HL-60 (cell line): Measurements from ENCODE around the gene TRIP13.
A peak's percentile ranks its signal among the peaks of the same experiment; 100 is the strongest.
"Not testable (repeated sequence)": the region's sequence is repeated elsewhere in the genome, so short reads cannot be mapped to it uniquely, and the experiment has no call there.

ENCODE experiments used
- DNase-seq, 2 experiments: peaks; one replicate each; pipeline ENCODE4 v3.0.0-alpha.2; 2010 to 2020; ENCODE audit warnings: low read depth in 1 of 2, low spot score in 1 of 2
- H3K27ac ChIP-seq: fragments of 250-450 bp; sonication (Bioruptor Pico); replicated peaks from 2 replicates; pipeline ENCODE4 v1.5.1; 2020; ENCODE audit warnings: mild to moderate bottlenecking, moderate library complexity
- H3K27me3 ChIP-seq: fragments of 250-450 bp; sonication (Bioruptor Pico); 2 replicates; pipeline ENCODE4 v1.5.1; 2021; ENCODE audit warnings: mild to moderate bottlenecking, moderate library complexity; ENCODE audit not compliant: insufficient read depth, poor library complexity, severe bottlenecking
- H3K4me3 ChIP-seq: replicated peaks from 2 replicates; pipeline ENCODE4 v1.5.1; 2011; ENCODE audit warnings: mild to moderate bottlenecking, control low read depth, low read length; ENCODE audit not compliant: insufficient read depth
- GABPA ChIP-seq: IDR thresholded peaks from 2 replicates; pipeline ENCODE4 v1.6.1; 2012; ENCODE audit warnings: low read depth
- POLR2AphosphoS5 ChIP-seq: IDR thresholded peaks from 2 replicates; pipeline ENCODE4 v1.6.1; 2012; ENCODE audit warnings: low read depth
- SPI1 ChIP-seq: IDR thresholded peaks from 2 replicates; pipeline ENCODE4 v1.6.1; 2012; ENCODE audit warnings: low read depth, mild to moderate bottlenecking, borderline replicate concordance
- long read RNA-seq: library from polyadenylated mRNA; unstranded; transcript quantifications from one replicate; pipeline ENCODE4 v2.0.0, GENCODE V29; 2020

The TRIP13 gene, protein sequence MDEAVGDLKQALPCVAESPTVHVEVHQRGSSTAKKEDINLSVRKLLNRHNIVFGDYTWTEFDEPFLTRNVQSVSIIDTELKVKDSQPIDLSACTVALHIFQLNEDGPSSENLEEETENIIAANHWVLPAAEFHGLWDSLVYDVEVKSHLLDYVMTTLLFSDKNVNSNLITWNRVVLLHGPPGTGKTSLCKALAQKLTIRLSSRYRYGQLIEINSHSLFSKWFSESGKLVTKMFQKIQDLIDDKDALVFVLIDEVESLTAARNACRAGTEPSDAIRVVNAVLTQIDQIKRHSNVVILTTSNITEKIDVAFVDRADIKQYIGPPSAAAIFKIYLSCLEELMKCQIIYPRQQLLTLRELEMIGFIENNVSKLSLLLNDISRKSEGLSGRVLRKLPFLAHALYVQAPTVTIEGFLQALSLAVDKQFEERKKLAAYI
- long read RNA-seq, transcript TRIP13-201 (13 exons, 2,672 nt): major isoform, 275 of 314 reads
- long read RNA-seq, partial matches to known transcripts: 11 of 314 reads
- long read RNA-seq, other reads (novel, unspliced or antisense): 28 of 314 reads

DNA sequence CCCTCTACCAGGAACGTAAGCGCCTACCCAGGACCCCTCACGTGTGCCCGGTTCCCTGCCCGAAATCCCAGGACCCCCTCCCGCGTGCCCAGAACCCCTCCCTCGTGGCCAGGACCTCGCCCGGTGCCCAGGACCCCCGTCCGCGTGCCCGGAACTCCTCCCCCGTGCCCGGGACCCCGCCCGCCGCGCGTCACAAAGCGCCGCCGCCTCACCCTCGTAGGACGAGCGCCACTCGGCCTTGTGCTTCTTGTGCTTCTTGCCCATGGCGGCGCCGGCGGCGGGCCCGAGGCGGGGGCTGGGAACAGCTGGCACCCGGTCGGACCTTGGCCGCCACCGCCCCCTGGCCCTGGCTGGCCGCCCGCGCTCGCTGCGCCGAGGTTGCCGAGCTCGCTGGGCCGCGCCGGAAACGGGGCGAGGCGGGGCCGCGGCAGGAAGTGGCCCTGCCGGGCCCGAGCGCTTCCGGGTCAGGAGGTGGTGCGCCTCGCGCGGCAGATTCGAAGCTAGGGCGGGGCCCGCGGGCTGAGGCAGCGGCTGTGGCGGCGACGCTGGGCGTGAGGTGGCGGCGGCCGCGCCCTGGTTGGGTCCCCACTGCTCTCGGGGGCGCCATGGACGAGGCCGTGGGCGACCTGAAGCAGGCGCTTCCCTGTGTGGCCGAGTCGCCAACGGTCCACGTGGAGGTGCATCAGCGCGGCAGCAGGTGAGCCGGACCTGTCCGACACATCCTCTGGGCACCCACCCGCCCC is at the start of gene TRIP13, which contains the start of gene BRD9:
Gene TRIP13, plus strand, starts transcription at position 491 of the 743 bp plus-strand sequence. Its CDS starts 115 bp downstream, at position 606.
Gene BRD9, minus strand, starts transcription at position 408 of the 743 bp plus-strand sequence. Its CDS starts 144 bp downstream, at position 264.
- peak; percentile 62 to 80 for DNase-seq
- Histone ChIP-seq H3K27me3 (no peaks in the 10 kb centered on the region), H3K4me3 (peak within 1 kb of the TSS; percentile 91), H3K27ac (peak within 1 kb of the TSS; percentile 91)
- TF ChIP-seq GABPA (peak; percentile 89), SPI1 (no peak), POLR2AphosphoS5 (peak; percentile 76)

DNA sequence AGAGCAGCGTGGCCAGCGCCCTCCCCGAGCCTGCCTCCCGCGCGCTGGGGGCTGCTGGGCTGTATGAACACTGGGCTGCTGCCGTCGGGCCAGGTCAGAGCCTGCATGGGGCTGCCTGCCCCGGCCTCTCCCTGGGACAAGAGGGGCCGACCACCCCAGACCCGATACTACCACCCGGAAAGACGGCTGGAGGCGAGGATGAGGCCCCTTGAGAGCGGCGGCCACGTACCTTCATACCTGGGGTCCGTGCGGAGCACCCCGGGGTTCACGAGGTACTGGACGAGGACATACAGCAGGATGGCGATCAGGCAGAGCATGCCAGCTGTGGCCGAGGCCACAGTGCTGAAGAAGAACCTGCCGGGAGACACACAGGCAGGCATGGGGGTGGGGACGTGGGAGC is 49.3 kb upstream of the TRIP13 start:
- DNase-seq, H3K27me3 ChIP-seq, H3K27ac ChIP-seq, H3K4me3 ChIP-seq: not testable (repeated sequence)

DNA sequence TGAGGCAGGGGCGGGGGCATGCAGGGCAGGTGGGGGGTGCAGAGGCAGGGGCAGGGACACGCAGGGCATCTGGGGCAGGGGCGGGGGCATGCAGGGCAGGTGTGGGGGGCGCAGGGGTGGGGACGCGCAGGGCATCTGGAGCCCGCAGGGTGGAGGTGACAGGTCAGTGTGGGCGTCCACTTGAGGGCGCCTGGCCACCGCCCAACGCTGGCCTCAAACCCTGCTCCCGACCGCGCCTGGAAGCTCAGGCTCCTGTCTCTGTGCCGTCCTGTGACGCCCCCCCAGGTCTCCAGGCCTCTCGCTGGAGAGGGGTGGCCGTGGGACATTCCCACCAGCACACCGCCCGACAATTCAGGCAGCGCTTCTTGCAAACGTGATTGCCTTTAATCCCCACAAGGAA is 48.8 kb upstream of the TRIP13 start:
- H3K27ac ChIP-seq, H3K27me3 ChIP-seq, DNase-seq, H3K4me3 ChIP-seq: not testable (repeated sequence)

DNA sequence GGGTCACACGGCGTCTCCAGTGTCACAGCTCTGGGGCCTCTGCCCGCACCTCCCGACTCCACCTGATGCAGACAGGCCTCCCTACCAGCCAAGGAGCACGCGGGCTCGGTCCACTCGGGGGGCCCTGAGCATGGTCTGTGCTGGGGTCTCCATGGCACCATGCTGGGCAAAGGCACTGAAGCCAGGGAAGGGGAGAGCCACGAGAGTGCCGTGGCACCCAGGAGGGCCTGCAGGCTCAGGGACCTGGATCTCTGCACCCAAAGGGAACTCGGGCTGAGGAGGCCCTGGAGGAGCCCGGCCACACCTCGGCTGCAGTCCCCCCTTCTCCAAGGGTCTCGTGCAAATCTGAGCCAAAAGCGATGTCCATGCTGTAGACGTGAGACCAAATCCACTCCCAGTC is 48.3 kb upstream of the TRIP13 start:
- not testable (repeated sequence) for DNase-seq, H3K27me3 ChIP-seq

DNA sequence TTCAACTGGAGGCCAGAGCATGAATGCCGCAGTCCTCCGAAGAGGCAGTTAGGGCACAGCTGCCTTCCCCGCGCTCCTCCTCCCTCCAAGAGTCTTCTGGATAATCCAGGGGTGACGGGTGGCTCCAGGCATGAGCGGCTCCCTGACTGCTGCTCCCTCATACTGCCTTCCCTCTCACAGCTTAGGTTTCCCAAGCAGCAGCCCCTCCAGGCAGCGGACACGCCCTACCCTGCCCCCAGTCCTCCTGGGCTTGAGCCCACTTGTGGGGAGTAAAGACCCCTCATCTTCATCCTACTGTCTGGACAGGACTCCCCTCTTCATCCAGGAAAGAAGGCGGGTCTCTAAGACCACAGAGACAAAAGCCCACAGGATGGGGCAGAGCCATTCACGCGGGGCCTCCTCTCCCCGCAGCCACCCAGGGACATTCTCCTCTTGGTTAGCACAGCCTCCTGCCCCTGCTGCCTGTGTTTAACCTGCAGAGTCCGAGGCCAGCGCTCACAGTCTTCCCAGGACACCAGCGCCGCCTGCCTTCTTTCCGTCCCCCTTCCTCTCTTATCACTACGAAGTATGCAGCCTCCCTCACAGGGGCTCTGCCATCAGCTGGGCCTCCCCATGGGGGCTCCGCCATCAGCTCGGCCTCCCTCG is 47.5 kb upstream of the TRIP13 start:
- H3K27ac ChIP-seq, H3K27me3 ChIP-seq, H3K4me3 ChIP-seq, DNase-seq: not testable (repeated sequence)

More for the DNA sequence above, 48.3 kb upstream of the TRIP13 start:
- not testable (repeated sequence) for H3K4me3 ChIP-seq, H3K27ac ChIP-seq

DNA sequence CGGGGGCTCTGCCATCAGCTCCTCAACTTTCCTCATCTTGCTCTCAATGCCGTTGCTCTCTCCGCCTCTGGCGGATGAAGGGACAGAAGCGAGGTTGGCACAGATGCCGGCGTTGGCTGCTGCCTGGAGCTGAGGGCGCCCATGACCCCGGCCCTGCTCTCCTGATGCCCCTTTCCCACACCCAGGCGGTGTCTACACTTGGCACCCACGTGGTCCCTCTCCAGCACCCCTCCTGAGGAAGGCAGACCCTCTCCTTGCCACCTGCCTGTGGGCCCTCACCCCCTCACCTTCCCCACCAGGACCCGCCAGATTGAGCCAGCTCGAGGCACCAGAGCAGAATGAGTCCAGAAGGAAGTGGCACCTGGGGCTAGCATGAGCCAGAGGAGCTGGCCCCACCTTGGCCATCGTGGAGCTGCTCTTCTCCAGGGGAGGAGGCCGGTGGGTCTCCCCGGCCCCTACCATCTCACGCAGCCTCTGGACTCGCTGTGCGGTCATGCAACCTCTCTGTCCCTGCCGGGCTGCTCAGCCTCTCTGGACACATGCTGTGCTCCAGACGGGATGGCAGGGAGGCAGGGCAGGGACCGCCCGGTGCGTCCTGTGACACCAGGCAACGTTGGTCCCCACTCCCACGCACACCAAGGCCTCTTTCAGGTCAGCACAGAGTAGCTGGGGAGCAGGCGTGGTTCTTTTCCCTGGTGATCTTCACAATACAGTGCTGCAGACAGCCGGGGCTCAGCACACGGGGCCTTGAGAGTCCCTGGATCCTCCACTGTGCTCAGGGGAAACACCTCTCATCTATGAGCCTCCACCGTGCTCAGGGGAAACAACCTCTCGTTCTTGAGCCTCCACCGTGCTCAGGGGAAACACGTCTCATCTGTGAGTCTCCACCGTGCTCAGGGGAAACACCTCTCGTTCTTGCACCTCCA is 46.7 kb upstream of the TRIP13 start:
- not testable (repeated sequence) for H3K27ac ChIP-seq, DNase-seq, H3K27me3 ChIP-seq, H3K4me3 ChIP-seq

DNA sequence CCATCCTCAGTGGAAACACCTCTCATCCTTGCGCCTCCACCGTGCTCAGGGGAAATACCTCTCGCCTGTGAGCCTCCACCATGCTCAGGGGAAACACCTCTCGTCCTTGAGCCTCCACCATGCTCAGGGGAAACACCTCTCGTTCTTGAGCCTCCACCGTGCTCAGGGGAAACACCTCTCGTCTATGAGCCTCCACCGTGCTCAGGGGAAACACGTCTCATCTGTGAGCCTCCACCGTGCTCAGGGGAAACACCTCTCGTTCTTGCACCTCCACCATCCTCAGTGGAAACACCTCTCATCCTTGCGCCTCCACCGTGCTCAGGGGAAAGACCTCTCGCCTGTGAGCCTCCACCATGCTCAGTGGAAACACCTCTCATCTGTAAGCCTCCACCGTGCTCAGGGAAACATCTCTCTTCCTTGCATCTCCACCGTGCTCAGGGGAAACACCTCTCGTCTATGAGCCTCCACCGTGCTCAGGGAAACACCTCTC is 46.0 kb upstream of the TRIP13 start:
- DNase-seq, H3K27ac ChIP-seq, H3K4me3 ChIP-seq, H3K27me3 ChIP-seq: not testable (repeated sequence)

DNA sequence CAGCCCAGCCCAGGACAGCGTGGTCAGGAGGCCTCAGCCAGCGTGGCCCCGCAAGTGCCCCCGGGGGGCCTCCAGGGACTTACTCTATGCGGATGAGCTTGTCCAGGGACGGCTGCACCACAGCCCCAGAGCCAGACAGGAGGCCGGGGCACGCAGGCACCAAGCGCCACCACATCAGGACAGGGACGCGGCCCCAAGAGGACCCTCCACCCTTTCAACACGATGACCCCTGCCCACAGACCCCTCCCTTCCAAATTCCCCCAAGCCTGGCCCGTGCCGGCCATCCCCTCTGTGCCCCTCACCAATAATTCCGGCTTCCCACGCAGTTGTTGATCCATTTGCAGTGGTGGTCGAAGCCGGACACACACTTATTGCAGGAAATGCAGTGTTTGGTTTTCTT is 45.5 kb upstream of the TRIP13 start:
- H3K27ac ChIP-seq, DNase-seq, H3K4me3 ChIP-seq, H3K27me3 ChIP-seq: not testable (repeated sequence)

DNA sequence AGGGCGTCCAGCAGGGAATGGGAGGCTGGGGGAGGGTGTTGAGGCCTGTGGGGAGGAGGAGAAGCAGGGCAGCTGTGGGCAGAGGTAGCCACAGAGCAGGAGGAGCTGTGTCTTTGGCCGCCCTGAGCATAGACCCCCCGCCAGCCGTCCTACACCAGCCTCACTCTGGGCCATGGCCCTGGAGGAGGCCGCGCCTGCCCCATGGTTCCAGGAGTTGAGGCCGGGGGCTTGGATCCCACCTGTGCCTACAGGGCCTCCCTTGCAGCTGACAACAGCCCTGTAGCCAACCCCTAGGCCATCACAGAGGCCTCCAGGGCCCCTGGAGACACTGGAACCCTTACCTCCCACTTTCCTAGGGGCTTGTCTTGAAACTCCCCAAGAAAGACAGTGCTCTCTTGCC is 44.9 kb upstream of the TRIP13 start:
- not testable (repeated sequence) for DNase-seq, H3K27ac ChIP-seq, H3K27me3 ChIP-seq, H3K4me3 ChIP-seq
